Measurements from ENCODE around the gene UBA52. TPM values are rescaled to one million over a fixed set of nuclear protein-coding genes. Genes with fewer than 3 reads are reported as not detected.

UBA52 gene
- total RNA-seq, 4 donors from 2014 or later: 445 to 799 (median 753) TPM

DNA sequence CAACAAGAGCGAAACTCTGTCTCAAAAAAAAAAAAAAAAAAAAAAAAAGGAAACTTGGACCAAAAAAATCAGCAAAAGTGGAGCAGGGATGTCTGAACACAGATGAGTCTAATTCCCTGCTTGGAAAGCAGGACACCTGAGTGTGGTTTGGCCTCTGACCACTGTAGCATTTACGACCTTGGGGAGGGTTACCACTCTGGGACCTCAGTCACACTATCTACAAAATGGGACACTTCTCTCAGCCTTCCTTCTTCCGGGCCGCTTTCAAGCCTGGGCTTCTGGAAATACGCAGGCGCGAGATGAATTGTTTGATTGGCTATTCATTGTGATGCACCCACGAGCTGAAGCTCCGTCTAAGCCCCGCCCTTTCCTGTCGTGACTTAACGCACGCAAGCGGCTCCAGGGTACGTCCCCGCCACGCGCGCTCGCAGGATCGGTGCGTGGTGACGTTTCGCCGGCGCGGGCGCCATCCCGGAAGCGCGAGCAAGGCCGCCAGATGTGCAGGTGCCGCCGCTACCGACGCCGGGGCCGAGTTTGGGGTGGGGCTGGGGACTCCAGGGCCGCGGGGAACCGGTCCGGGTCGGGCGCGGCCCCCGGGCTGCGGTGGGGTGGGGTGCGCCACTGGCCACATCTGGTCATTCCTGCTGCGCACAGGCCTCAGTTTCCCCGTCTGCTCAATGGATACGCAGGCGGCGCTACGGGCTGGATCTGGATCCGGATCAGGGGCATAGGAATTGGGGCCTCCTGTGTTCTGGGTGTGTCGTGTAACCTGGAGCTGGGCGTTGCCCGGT lies 14.1 kb upstream of the UBA52 start, which contains the start of gene KXD1:
Gene KXD1 (plus strand): TSS at position 460 of the 791 bp plus-strand sequence. CDS start 4,187 bp downstream, outside the sequence.
- Histone ChIP-seq H3K27ac (peak within 1 kb of the TSS; percentile 87 to 98 (median 96)), H3K27me3 (no peaks in the 10 kb centered on the region), H3K4me3 (peak within 1 kb of the TSS; percentile 57 to 93 (median 84)), H3K9me3 (no peaks in the 10 kb centered on the region), H3K4me1 (peaks cover 5 to 40% (median 14%) of the 10 kb centered on the region in 3 donors), H3K36me3 (peaks cover 0 to 11% (median 0%) of the 10 kb centered on the region in 3 donors)
- intact Hi-C loops (cut with DNase I): no loop called here
- peak; percentile 88 for DNase-seq
- TF ChIP-seq, protein P1, sequence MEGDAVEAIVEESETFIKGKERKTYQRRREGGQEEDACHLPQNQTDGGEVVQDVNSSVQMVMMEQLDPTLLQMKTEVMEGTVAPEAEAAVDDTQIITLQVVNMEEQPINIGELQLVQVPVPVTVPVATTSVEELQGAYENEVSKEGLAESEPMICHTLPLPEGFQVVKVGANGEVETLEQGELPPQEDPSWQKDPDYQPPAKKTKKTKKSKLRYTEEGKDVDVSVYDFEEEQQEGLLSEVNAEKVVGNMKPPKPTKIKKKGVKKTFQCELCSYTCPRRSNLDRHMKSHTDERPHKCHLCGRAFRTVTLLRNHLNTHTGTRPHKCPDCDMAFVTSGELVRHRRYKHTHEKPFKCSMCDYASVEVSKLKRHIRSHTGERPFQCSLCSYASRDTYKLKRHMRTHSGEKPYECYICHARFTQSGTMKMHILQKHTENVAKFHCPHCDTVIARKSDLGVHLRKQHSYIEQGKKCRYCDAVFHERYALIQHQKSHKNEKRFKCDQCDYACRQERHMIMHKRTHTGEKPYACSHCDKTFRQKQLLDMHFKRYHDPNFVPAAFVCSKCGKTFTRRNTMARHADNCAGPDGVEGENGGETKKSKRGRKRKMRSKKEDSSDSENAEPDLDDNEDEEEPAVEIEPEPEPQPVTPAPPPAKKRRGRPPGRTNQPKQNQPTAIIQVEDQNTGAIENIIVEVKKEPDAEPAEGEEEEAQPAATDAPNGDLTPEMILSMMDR (IDR thresholded peaks at IDR 0.05): peak in 1 of 6 experiments; percentile 11
- TF ChIP-seq POLR2A (IDR thresholded peaks at IDR 0.05): peak in 3 of 4 donors; percentile 14 to 85 (median 72)
- 6 to 7% methylated on average over 9 to 10 of the region's 58 CpGs for WGBS, 2 donors

DNA sequence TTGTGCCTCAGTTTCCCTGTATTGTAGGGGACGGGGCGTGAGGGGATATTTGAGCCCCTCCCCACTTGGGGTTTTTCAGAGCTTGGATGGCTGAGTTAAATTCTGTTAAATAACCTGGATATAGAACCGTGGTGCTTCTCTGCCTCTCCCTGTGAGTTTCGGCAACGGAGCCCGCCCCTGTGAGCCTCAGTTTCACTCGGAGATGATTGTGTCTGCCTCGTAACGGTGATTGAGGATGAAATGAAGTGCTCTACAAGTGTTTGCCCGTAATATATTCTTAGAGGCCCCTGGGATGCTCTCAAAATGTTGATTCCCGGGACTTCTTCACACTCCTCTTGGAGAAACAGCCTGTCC lies 13.5 kb upstream of the UBA52 start:
- H3K4me1 ChIP-seq: peaks cover 5 to 41% (median 14%) of the 10 kb centered on the region in 3 donors
- intact Hi-C loops (cut with DNase I): no loop called here
- no peak for TF ChIP-seq POLR2A (IDR thresholded peaks at IDR 0.05)
- TF ChIP-seq, protein P1 (IDR thresholded peaks at IDR 0.05): no peak
- no peaks in the 10 kb centered on the region for H3K9me3 ChIP-seq
- H3K36me3 ChIP-seq: peaks cover 0 to 17% (median 0%) of the 10 kb centered on the region in 3 donors
- no peak for DNase-seq
- 1 to 2% methylated on average over 6 to 11 of the region's 11 CpGs for WGBS, 2 donors
- no peaks in the 10 kb centered on the region for H3K27me3 ChIP-seq
- peak overlapping the region; percentile 87 to 98 (median 96) for H3K27ac ChIP-seq
- H3K4me3 ChIP-seq: peak overlapping the region; percentile 57 to 93 (median 84)

DNA sequence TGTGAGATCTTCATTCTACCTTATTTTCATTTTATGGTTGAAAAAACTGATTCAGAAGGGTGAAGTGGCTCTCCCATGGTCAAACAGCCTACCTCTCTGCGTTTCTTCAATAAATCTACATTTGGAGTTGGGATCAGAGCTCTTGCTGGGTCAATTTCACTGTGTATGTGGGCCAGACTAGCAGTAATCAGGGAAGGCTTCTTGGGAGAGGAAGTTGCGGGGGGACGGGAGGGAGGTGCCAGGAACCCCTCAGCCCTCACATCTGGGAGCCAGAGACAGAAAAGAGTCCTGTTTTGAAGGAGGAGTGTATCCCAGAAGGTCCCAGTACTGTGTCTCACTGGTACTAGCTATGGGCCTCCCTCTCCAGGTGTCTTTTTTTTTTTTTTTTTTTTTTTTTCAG lies 13.1 kb upstream of the UBA52 start:
- no peak for DNase-seq
- intact Hi-C loops (cut with DNase I): no loop called here

DNA sequence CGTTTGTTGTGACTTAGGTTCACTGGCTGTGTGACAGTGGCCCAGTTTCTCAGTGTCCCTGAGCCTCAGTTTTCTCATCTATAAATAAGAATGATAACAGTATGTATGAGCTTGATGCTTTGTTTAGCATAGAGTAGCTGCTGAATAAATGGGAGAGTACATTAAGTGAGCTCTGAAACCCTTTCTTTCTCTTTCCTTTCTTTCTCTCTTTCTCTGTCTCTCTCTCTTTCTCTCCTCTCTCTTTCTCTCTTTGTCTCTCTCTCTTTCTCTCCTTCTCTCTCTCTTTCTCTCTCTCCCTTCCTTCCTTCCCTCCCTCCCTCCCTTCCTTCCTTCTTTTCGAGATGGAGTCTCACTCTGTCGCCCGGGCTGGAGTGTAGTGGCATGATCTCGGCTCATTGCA lies 12.0 kb upstream of the UBA52 start:
- Histone ChIP-seq H3K27ac (peak overlapping the region in 2 of 4 donors; percentile 16 to 95), H3K4me3 (no peak overlapping the region), H3K27me3 (no peaks in the 10 kb centered on the region), H3K36me3 (peaks cover 0 to 32% (median 8%) of the 10 kb centered on the region in 3 donors), H3K9me3 (no peaks in the 10 kb centered on the region), H3K4me1 (peaks cover 5 to 41% (median 14%) of the 10 kb centered on the region in 3 donors)
- 52 to 59% methylated on average over 5 of the region's 5 CpGs for WGBS, 2 donors
- DNase-seq: no peak
- intact Hi-C loops (cut with DNase I): no loop called here
- TF ChIP-seq POLR2A (IDR thresholded peaks at IDR 0.05): no peak
- TF ChIP-seq, protein P1 (IDR thresholded peaks at IDR 0.05): no peak

More for the DNA sequence above, 13.1 kb upstream of the UBA52 start:
- Histone ChIP-seq H3K9me3 (no peaks in the 10 kb centered on the region), H3K4me1 (peaks cover 5 to 41% (median 14%) of the 10 kb centered on the region in 3 donors), H3K27me3 (no peaks in the 10 kb centered on the region), H3K36me3 (peaks cover 0 to 21% (median 0%) of the 10 kb centered on the region in 3 donors), H3K4me3 (peak overlapping the region; percentile 57 to 93 (median 84)), H3K27ac (peak overlapping the region; percentile 87 to 98 (median 96))
- TF ChIP-seq, protein P1 (IDR thresholded peaks at IDR 0.05): no peak
- no peak for TF ChIP-seq POLR2A (IDR thresholded peaks at IDR 0.05)
- WGBS, 2 donors: 31 to 33% methylated on average over 3 of the region's 3 CpGs

DNA sequence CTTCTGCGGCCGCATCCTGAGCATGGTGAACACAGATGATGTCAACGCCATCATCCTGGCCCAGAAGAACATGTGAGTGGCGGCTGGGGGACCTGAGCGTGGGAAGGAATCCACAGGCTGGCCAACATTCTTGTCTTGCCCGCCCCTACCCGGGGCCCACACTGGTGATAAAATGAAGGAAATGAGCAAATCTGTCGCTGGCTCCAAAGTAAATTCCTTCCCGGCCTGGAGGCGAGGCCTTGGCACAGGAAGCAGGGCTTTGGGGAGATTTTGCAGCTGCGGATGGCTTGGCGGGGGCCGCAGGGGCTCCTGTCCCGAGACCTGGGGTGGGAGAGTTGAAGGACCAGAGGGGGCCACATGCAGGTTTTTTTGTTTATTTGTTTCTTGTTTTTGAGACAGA lies 9.6 kb upstream of the UBA52 start:
- DNase-seq: no peak
- no peak overlapping the region for H3K4me3 ChIP-seq
- WGBS, 2 donors: 74 to 83% methylated on average over 8 to 12 of the region's 14 CpGs
- intact Hi-C loops (cut with DNase I): no loop called here
- H3K4me1 ChIP-seq: peaks cover 5 to 36% (median 14%) of the 10 kb centered on the region in 3 donors
- H3K36me3 ChIP-seq: peaks cover 8 to 56% (median 26%) of the 10 kb centered on the region in 3 donors
- peak overlapping the region; percentile 3 to 81 (median 62) for H3K27ac ChIP-seq
- H3K9me3 ChIP-seq: no peaks in the 10 kb centered on the region
- TF ChIP-seq, protein P1 (IDR thresholded peaks at IDR 0.05): no peak
- no peak for TF ChIP-seq POLR2A (IDR thresholded peaks at IDR 0.05)
- H3K27me3 ChIP-seq: no peaks in the 10 kb centered on the region
